PC-3 (cell line): ENCODE measurements around the gene CFAP221. TPM values are rescaled to one million over a fixed set of nuclear protein-coding genes. Genes with fewer than 3 reads are reported as not detected.

Experiments
- total RNA-seq: library from RNA; depleted of rRNA; stranded (reverse); fragments of >200 nt; gene quantifications from 2 replicates; pipeline ENCODE4 v1.2.3, GENCODE V29; 2014; rRNA removed

The CFAP221 gene
- total RNA-seq, 1 experiment from 2014 or later, result not detected

Other genes starting within 250 kb of the CFAP221 start
- gene C2orf76, start 177.6 kb upstream of the CFAP221 start, total RNA-seq, result 3.1 and 10.2 TPM in 2 replicates
- 197 and 273 TPM in 2 replicates for gene DBI, start 177.5 kb upstream of the CFAP221 start, total RNA-seq
- 0.26 and 0.40 TPM in 2 replicates for gene TMEM37, start 112.6 kb upstream of the CFAP221 start, total RNA-seq
- not detected in 2 replicates for gene SCTR, start 20.0 kb upstream of the CFAP221 start, total RNA-seq
- gene TMEM177, start 134.8 kb downstream of the CFAP221 start, total RNA-seq, result 21.6 and 23.7 TPM in 2 replicates
- 41.2 and 44.5 TPM in 2 replicates for gene PTPN4, start 215.5 kb downstream of the CFAP221 start, total RNA-seq